Keratinocyte (primary cell): ENCODE results near the gene ENTPD8.

Experiments used
- CTCF ChIP-seq, 3 experiments: IDR thresholded peaks in 1 of 3; conservative IDR thresholded peaks in 1 of 3; optimal IDR thresholded peaks in 1 of 3; 2 replicates in 2 of 3; 3 replicates in 1 of 3; pipeline versions ENCODE3 to v1.5.1; 2011; ENCODE audit warnings: low read length in 3 of 3, mild to moderate bottlenecking in 3 of 3, moderate library complexity in 2 of 3, control low read depth in 1 of 3, inconsistent platforms in 1 of 3; ENCODE audit not compliant: insufficient read depth in 2 of 3; ENCODE audit errors: extremely low read depth in 1 of 3
- EZH2 ChIP-seq: IDR thresholded peaks from one replicate; pipeline ENCODE4 v1.6.1; 2012; ENCODE audit warnings: inconsistent platforms, mild to moderate bottlenecking, low read length, moderate library complexity

DNA sequence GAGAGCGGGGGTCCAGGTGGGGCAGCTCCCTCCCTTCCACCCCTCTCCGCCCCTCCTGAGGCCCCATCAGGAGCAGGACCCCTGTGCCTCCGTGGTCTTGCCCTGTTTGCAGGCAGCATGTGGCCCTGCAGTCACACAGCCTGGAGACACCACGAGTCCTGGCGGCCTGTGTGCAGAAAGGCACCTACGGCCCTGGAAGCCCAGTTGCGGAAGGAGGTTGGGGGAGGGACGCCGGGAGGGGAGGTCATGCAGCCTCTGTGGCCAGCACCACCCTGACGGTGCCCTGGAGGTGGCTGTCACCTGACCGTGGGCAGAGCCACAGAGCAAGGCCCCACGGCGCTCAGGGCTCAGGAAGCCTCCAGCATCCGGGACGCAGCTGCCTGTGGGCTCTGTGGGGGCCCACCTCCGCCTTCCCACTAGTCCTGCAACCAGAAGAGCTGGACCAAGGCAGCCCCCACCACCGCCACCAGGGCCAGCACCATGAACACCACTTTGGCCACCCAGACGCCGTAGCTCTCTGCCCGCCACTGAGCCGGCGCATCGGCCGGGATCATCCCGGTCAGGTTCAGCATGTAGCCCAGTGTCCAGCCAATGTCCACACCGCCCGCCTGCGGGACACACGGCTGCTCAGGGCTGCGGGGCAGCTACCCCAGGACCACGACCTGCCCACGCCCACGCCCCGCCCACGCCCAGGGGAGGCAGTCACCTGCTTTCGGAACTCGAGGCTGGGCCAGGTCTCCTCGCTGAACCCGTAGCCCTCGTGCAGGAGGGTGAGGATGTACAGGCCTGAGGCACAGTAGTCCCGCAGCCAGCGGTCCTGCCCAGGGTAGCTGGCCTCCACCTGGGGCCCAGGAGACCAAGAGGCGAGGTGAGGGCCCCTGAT is 6.4 kb downstream of the ENTPD8 start:
- TF ChIP-seq CTCF (optimal IDR thresholded peaks at IDR 0.05 in 1 of 3, IDR thresholded peaks at IDR 0.05 in 1 of 3, conservative IDR thresholded peaks at IDR 0.05 in 1 of 3; ENCODE audit: extremely low read depth in 1 of 3, insufficient read depth in 2 of 3, low read length in 3 of 3) = no peak
- no peak for TF ChIP-seq EZH2
